Measurements from ENCODE around the gene COL4A2. TPM values are rescaled to one million over a fixed set of nuclear protein-coding genes. Genes with fewer than 3 reads are reported as not detected.

Gene COL4A2
- total and polyA plus RNA-seq, 5 experiments from 2014 or later: not detected

- Mint-ChIP-seq H3K27ac (no peak overlapping the region), H3K36me3 (no peaks in the 10 kb centered on the region), H3K9me3 (no peaks in the 10 kb centered on the region), H3K4me3 (no peak overlapping the region), H3K4me1 (peaks cover 0 to 18% (median under 1%) of the 10 kb centered on the region in 4 donors), H3K27me3 (peaks cover 5 to 29% (median 24%) of the 10 kb centered on the region in 5 donors)
- DNase-seq (no peak), ATAC-seq (no peak)
- POLR2A ChIA-PET: no interaction called here
These were observed 168.0 kb downstream of the COL4A2 start for GRCh38 chr13:110475117-110475516.

DNA sequence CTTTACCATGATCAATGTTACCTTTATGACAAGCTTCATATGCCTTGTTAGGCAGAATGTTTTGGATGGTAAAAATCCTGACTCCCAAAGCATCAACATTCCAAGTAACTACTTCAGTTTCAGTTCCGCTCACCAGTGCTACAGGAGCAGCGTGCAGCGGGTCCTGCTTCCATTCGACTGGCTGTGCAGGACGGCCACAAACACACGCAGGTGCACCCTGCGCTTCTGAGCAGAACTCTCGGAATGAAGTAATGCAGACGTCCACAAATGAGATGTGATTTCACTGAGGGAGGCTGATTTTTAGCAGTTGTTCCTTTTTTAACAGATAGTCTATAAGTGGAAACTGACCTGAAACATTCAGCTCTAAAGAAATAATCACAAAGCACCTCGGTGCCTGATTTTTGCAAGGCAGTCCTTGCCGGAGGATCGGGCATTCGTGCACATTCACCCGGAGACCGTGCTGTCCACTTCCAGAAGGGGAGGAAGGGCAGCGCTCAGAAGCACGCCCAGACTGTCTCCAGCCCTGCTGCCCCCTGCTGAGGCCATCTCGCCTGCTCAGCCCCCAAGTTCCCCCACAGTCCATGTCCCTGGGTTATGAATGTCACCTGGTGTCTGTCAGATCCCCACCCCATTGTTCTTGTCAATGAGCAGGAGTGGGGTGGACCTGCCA is 168.6 kb downstream of the COL4A2 start:
- no peaks in the 10 kb centered on the region for H3K36me3 Mint-ChIP-seq
- H3K4me1 Mint-ChIP-seq: peaks cover 0 to 12% (median under 1%) of the 10 kb centered on the region in 4 donors
- no peak overlapping the region for H3K27ac Mint-ChIP-seq
- POLR2A ChIA-PET: no interaction called here
- no peak overlapping the region for H3K4me3 Mint-ChIP-seq
- no peak for ATAC-seq
- H3K27me3 Mint-ChIP-seq: peaks cover 4 to 25% (median 19%) of the 10 kb centered on the region in 5 donors
- no peaks in the 10 kb centered on the region for H3K9me3 Mint-ChIP-seq
- DNase-seq: no peak

GRCh38 chr13:110476220-110476617 is 169.1 kb downstream of the COL4A2 start:
- Mint-ChIP-seq H3K36me3 (no peaks in the 10 kb centered on the region), H3K4me1 (peaks cover 0 to 7% (median under 1%) of the 10 kb centered on the region in 4 donors), H3K9me3 (no peaks in the 10 kb centered on the region), H3K4me3 (no peak overlapping the region), H3K27ac (no peak overlapping the region), H3K27me3 (peaks cover 0 to 20% (median 13%) of the 10 kb centered on the region in 5 donors)
- POLR2A ChIA-PET: no interaction called here
- ATAC-seq (no peak), DNase-seq (no peak)

GRCh38 chr13:110477706-110478245 is 170.7 kb downstream of the COL4A2 start:
- no peaks in the 10 kb centered on the region for H3K36me3 Mint-ChIP-seq
- no peak for DNase-seq
- no peak overlapping the region for H3K4me3 Mint-ChIP-seq
- H3K27me3 Mint-ChIP-seq: peaks cover 0 to 25% (median 11%) of the 10 kb centered on the region in 5 donors
- peaks cover 0 to 2% (median 0%) of the 10 kb centered on the region in 4 donors for H3K4me1 Mint-ChIP-seq
- POLR2A ChIA-PET: no interaction called here
- no peak overlapping the region for H3K27ac Mint-ChIP-seq
- no peak for ATAC-seq
- H3K9me3 Mint-ChIP-seq: no peaks in the 10 kb centered on the region

DNA sequence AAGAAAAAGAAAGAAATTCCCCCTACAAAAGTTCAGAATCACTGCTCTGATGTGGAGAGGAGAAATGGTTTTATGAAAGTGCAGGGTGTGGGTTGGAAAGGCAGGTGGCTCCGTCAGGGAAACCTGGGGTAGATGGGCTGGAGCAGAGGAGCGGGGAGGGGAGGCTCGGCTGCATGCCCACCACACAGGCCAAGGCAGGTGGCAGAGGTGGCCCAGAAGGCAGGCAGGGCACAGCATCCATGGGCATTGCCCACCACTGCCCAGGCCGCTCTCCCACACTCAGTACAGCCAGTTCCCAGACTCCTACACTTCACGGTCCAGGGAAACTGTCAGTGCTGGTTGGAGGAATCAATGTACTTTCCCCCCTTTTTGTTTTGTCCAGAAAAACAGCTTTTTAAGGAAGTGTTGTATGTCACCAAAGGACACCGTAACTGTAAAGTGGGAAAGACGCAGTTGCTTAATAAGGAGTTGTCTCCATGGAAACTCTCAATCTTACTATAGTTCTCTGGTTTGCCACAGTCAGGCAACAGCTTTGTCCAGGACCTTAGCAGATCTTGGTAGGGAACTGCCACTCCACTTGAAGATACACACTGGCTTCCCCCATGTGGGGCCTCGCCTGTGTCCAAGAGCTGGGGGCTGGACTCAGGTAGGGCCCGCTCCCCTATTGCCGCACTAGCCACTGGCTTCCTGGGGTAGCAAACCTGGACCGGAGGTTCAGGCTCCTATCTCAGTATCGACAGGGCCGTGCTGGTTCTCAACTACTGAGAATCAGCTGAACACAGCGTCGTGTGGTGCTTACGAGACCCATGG is 171.5 kb downstream of the COL4A2 start:
- no peaks in the 10 kb centered on the region for H3K36me3 Mint-ChIP-seq
- no peaks in the 10 kb centered on the region for H3K9me3 Mint-ChIP-seq
- no peak overlapping the region for H3K27ac Mint-ChIP-seq
- ATAC-seq: no peak
- peaks cover 0 to 2% (median 0%) of the 10 kb centered on the region in 4 donors for H3K4me1 Mint-ChIP-seq
- H3K4me3 Mint-ChIP-seq: no peak overlapping the region
- peaks cover 0 to 25% (median 9%) of the 10 kb centered on the region in 5 donors for H3K27me3 Mint-ChIP-seq
- DNase-seq: no peak
- POLR2A ChIA-PET: no interaction called here

DNA sequence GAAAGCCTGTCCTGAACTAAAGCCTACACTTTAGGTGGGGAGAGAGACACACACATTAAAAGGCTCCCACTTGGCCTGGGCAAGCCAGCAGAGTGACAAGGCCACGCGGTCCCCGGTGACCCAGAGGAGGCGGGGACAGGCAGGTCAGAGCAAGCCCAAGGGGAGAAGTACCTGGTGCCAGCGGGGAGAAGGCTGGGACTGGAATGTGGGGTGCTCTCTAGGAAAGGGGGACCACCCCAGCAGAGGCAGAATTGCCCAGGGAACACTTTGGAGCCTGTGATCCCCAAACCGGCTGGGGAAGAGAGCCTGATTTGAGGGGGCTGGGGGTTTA is 172.1 kb downstream of the COL4A2 start:
- peaks cover 0 to 1% (median 0%) of the 10 kb centered on the region in 4 donors for H3K4me1 Mint-ChIP-seq
- DNase-seq (no peak), ATAC-seq (no peak)
- H3K9me3 Mint-ChIP-seq: no peaks in the 10 kb centered on the region
- H3K36me3 Mint-ChIP-seq: no peaks in the 10 kb centered on the region
- H3K27me3 Mint-ChIP-seq: peaks cover 0 to 28% (median 9%) of the 10 kb centered on the region in 5 donors
- POLR2A ChIA-PET: no interaction called here
- H3K27ac Mint-ChIP-seq: no peak overlapping the region
- no peak overlapping the region for H3K4me3 Mint-ChIP-seq

DNA sequence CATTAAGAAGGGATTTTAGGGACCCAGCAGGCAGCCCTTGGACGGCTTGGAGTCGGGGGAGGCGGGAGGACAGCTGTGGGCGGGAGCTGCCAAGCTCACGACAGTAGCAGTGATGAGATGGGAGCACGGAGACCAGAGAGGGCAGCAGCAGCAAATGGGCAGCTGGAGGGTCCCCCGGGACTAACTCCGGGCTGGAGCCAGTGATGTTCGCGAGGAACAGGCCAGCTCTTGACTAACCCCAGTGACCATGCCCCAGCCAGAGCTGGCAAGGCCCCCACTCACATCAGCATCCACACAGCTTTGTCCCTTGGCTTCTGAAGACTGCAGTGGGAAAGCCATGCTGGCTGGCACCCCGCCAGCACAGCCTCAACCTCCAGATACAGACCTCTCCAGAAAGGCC is 172.6 kb downstream of the COL4A2 start:
- Mint-ChIP-seq H3K27ac (no peak overlapping the region), H3K4me3 (no peak overlapping the region)
- POLR2A ChIA-PET: no interaction called here

GRCh38 chr13:110480161-110480560 is 173.1 kb downstream of the COL4A2 start:
- no peaks in the 10 kb centered on the region for H3K9me3 Mint-ChIP-seq
- no peaks in the 10 kb centered on the region for H3K4me1 Mint-ChIP-seq
- H3K36me3 Mint-ChIP-seq: no peaks in the 10 kb centered on the region
- no peak overlapping the region for H3K27ac Mint-ChIP-seq
- peaks cover 0 to 34% (median 9%) of the 10 kb centered on the region in 5 donors for H3K27me3 Mint-ChIP-seq
- POLR2A ChIA-PET: no interaction called here
- DNase-seq (no peak), ATAC-seq (no peak)
- H3K4me3 Mint-ChIP-seq: no peak overlapping the region

More for the DNA sequence above, 172.6 kb downstream of the COL4A2 start:
- no peaks in the 10 kb centered on the region for H3K36me3 Mint-ChIP-seq
- H3K9me3 Mint-ChIP-seq: no peaks in the 10 kb centered on the region
- DNase-seq (no peak), ATAC-seq (no peak)
- H3K27me3 Mint-ChIP-seq: peaks cover 0 to 33% (median 9%) of the 10 kb centered on the region in 5 donors
- no peaks in the 10 kb centered on the region for H3K4me1 Mint-ChIP-seq

GRCh38 chr13:110483386-110483968 is 176.4 kb downstream of the COL4A2 start:
- no peaks in the 10 kb centered on the region for H3K4me1 Mint-ChIP-seq
- no peak overlapping the region for H3K4me3 Mint-ChIP-seq
- no peaks in the 10 kb centered on the region for H3K9me3 Mint-ChIP-seq
- H3K27ac Mint-ChIP-seq: no peak overlapping the region
- ATAC-seq (no peak), DNase-seq (no peak)
- H3K27me3 Mint-ChIP-seq: peaks cover 0 to 23% (median 5%) of the 10 kb centered on the region in 5 donors
- no peaks in the 10 kb centered on the region for H3K36me3 Mint-ChIP-seq
- POLR2A ChIA-PET: interaction anchor here (0.7 kb wide), 1 partner anchor 25 kb away, joined by 4 read pairs; no protein-coding TSS in a partner anchor

DNA sequence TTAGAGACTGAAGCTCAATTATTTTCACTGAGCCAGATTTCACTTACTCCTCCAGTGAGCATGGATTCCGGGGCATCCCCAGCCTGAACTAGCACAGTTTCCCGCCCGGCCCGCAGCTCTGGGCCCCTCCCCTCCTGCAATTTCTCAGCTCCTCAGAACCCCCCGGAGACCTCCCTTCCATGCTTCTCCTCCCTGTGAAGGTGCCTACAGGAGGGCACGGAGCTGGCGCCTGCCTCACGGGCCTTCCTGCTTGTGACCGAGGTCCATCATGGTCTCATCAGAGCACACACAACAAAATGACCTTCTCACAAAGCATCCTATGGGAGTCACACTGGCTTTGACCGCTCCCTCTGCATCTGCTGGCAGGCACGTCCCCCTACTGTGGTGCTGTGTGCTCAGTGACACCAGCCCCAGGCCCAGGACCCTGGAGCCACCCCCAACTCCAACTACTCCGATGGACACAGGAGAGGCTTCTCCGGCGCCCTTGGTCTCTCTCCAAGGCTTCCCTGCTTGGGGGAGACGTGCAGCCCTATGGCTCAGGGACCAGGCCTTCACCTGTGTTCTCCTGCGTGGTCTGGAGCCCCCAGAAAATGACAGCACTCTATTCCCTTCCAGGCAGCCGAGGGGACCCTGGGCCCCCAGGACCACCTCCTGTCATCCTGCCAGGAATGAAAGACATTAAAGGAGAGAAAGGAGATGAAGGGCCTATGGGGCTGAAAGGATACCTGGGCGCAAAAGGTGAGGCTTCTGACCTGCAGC is 177.4 kb downstream of the COL4A2 start:
- H3K4me1 Mint-ChIP-seq: no peaks in the 10 kb centered on the region
- H3K9me3 Mint-ChIP-seq: no peaks in the 10 kb centered on the region
- ATAC-seq (no peak), DNase-seq (no peak)
- H3K27ac Mint-ChIP-seq: no peak overlapping the region
- POLR2A ChIA-PET: no interaction called here
- H3K36me3 Mint-ChIP-seq: no peaks in the 10 kb centered on the region
- peaks cover 0 to 23% (median 4%) of the 10 kb centered on the region in 5 donors for H3K27me3 Mint-ChIP-seq
- H3K4me3 Mint-ChIP-seq: no peak overlapping the region

DNA sequence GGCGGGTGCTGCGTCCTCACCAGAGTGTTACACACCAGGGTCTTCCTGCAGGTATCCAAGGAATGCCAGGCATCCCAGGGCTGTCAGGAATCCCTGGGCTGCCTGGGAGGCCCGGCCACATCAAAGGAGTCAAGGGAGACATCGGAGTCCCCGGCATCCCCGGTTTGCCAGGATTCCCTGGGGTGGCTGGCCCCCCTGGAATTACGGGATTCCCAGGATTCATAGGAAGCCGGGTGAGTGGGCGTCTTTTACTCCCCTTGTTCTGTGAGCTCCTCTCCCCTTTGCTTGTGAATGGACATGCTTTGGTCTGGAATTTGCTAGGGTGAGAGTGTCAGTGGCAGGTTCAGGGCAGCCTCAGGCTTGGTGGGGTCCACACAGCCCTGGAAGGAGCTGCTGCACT is 178.5 kb downstream of the COL4A2 start:
- Mint-ChIP-seq H3K4me3 (no peak overlapping the region), H3K9me3 (no peaks in the 10 kb centered on the region), H3K27ac (no peak overlapping the region), H3K36me3 (no peaks in the 10 kb centered on the region), H3K4me1 (no peaks in the 10 kb centered on the region), H3K27me3 (peaks cover 0 to 23% (median 4%) of the 10 kb centered on the region in 5 donors)
- ATAC-seq: no peak
- DNase-seq: peak in 1 of 10 donors; percentile 31
- POLR2A ChIA-PET: no interaction called here

DNA sequence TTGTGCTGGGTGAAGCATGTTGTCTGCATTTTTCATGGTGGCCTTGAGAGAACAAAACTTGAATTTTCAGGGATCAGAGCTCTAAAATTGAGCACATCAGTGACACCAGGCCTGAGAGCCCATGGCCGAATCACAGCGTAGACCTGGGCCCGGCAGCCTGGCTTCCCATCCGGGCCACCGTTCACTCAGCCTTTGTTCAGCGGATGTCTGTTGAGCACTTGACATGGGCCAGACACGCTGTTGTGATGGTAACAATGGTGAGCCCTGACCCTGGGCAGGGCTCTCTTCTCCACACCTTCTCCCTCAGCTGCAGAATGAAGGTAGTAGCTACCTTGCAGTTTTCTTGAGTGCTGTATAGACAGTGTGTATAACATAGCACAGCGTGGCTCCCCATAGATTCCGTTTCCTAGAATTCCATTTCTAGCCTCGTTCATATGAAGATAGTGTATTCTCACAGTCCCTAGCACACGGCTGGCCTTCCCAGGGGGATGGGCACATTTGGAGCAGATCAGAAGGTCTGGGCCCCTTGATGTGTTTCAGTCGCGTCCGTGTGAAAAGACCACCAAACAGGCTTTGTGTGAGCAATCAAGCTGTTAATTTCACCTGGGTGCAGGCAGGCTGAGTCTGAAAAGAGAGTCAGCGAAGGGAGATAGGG is 179.1 kb downstream of the COL4A2 start:
- POLR2A ChIA-PET: no interaction called here
- DNase-seq (no peak), ATAC-seq (no peak)
- Mint-ChIP-seq H3K36me3 (no peaks in the 10 kb centered on the region), H3K9me3 (no peaks in the 10 kb centered on the region), H3K4me3 (no peak overlapping the region), H3K27ac (no peak overlapping the region), H3K27me3 (peaks cover 0 to 23% (median 4%) of the 10 kb centered on the region in 5 donors), H3K4me1 (no peaks in the 10 kb centered on the region)
